ENCODE results near the gene GNB5.

Gene GNB5

DNA sequence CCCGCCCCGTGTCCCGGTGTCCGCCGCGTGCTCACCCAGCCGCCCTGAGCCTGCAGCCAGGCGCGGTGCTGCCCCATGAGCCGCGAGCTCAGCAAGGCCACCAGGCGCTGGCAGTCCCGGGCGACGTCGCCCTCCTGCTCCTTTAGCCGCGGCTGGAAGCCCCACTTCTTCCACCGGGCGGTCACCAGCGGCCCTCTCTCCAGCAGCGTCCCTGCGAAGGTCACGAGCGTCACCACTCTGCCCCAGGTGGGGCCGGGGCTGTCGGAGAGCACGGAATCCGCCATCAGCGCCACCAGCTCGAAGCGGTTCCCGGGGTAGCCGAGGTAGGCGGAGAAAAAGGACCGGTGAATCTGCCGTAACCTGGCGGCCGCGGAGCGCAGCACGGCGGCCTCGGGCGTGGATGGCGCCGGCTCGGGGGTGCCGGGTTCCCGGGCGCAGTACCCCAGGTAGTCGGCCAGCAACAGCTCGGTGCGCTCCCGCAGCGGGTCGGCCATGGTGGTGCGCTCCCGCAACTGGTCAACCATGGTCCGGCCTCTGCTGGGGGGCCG lies 78.9 kb downstream of the GNB5 start:
- H3K4me3 ChIP-seq (ENCODE audit: low read length): peak overlapping the region; percentile 51
- peak; percentile 14 for DNase-seq
- H3K4me2 ChIP-seq (ENCODE audit: low read depth, low read length): peak overlapping the region; percentile 84; the same call in 1 of the 2 replicates
- no peaks in the 10 kb centered on the region for H3F3A ChIP-seq (ENCODE audit: insufficient read depth, low read length)
- no peak overlapping the region for H3K27ac ChIP-seq (ENCODE audit: low read length)
- no peaks in the 10 kb centered on the region for H3K79me2 ChIP-seq (ENCODE audit: low read length)
- H3K9ac ChIP-seq (ENCODE audit: low read length): no peak overlapping the region
- H3K9me3 ChIP-seq (replicated peaks; ENCODE audit: insufficient read depth, low read length): no peaks in the 10 kb centered on the region
- TF ChIP-seq, protein P1, sequence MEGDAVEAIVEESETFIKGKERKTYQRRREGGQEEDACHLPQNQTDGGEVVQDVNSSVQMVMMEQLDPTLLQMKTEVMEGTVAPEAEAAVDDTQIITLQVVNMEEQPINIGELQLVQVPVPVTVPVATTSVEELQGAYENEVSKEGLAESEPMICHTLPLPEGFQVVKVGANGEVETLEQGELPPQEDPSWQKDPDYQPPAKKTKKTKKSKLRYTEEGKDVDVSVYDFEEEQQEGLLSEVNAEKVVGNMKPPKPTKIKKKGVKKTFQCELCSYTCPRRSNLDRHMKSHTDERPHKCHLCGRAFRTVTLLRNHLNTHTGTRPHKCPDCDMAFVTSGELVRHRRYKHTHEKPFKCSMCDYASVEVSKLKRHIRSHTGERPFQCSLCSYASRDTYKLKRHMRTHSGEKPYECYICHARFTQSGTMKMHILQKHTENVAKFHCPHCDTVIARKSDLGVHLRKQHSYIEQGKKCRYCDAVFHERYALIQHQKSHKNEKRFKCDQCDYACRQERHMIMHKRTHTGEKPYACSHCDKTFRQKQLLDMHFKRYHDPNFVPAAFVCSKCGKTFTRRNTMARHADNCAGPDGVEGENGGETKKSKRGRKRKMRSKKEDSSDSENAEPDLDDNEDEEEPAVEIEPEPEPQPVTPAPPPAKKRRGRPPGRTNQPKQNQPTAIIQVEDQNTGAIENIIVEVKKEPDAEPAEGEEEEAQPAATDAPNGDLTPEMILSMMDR (IDR thresholded peaks at IDR 0.05; ENCODE audit: low read length): no peak
- TF ChIP-seq EZH2 (optimal IDR thresholded peaks at IDR 0.05; ENCODE audit: low read depth, low read length) (no peak), EZH2phosphoT487 (IDR thresholded peaks at IDR 0.05; ENCODE audit: low read length) (no peak)
- H2AFZ ChIP-seq (ENCODE audit: low read length): peak overlapping the region; percentile 72; the same call in 1 of the 2 replicates
- H3K27me3 ChIP-seq (replicated peaks; ENCODE audit: insufficient read depth, low read length): no peaks in the 10 kb centered on the region
- no peaks in the 10 kb centered on the region for H3K9me2 ChIP-seq (replicated peaks; ENCODE audit: insufficient read depth, low read length)
- H3K36me3 ChIP-seq (replicated peaks; ENCODE audit: insufficient read depth, low read length): no peaks in the 10 kb centered on the region
- H3K4me1 ChIP-seq (ENCODE audit: low read length): no peaks in the 10 kb centered on the region
- H4K20me1 ChIP-seq (ENCODE audit: insufficient read depth, low read length): no peaks in the 10 kb centered on the region

DNA sequence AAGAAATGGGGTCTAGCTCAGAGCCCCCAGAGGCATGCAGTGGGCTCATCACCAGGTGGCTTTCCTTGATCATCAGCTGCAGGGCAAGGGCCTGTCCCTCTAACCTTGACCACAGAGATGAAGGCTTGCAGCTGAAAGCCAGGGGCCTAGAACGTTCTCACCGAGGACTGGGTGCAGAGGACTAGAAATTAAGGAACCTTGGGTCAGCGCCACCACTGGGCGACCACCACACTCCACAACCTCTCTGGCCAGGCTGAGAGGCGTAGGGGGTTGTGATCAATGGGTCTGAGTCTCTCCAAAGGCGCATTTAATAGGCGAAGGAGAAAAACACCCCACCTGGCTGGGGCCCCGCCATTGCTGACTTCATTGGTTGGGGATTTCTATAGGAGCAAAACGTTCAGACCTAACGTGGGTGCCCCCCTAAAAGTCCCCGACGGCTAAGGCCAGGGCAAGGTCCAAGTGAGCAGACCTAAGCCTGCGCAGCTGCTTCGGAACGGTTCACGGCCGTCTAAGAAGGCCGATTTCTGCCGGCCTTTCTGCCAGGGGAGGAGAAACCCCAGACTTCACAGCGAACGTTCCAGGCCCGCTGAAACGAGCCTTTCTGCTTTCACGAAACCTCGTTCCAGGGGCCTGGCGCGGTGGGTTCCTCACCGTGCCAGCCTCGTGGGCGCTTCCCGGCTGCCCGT lies 79.5 kb downstream of the GNB5 start:
- no peak for DNase-seq

DNA sequence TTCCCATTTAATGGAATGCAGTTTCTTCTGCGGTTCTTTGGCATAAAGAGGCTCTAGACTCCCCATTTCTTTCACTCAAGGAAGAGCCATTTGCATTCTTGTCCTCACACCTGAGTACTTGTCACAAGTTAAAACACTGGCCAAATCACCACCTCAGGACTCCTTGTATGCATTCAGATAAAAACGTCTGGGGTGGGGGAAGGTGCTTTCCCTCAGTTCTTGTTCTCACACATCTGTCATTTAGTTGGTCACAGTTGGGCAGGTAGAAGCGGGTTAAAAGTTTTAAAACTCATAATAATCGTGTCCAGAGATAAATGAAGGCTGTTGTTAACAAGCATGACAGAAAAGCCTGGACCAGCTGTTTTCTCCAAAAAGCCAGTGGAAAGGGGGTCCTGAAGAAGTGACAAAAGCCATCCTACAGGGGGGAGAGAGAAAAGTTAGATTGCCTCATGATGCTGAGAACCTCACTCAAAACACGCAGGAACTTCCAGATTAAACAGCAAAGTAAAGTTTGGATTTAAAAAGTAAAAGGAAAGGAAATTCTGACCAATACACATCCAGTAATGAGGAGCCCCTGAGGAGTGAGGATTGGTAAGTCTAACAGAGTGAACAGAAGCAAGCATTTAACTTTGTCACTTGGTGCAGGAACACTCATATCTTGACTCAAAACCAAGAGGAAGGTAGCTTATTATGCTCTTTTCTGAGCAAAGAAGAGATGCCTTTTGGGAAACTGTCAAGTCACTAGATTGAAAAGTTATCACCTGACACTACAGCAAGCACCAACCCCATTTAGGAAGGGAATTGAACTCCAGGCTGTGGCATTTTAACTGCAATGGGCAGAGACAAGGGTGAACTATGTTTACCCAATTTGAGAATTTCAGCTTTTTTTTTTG lies 81.4 kb downstream of the GNB5 start:
- Histone ChIP-seq H3F3A (ENCODE audit: insufficient read depth, low read length) (no peaks in the 10 kb centered on the region), H3K27me3 (replicated peaks; ENCODE audit: insufficient read depth, low read length) (no peaks in the 10 kb centered on the region), H2AFZ (ENCODE audit: low read length) (no peak overlapping the region), H3K9me2 (replicated peaks; ENCODE audit: insufficient read depth, low read length) (no peaks in the 10 kb centered on the region), H3K36me3 (replicated peaks; ENCODE audit: insufficient read depth, low read length) (no peaks in the 10 kb centered on the region), H3K79me2 (ENCODE audit: low read length) (no peaks in the 10 kb centered on the region), H3K4me1 (ENCODE audit: low read length) (no peaks in the 10 kb centered on the region), H3K9ac (ENCODE audit: low read length) (no peak overlapping the region), H3K27ac (ENCODE audit: low read length) (no peak overlapping the region), H3K4me2 (ENCODE audit: low read depth, low read length) (no peak overlapping the region), H3K4me3 (ENCODE audit: low read length) (no peak overlapping the region), H4K20me1 (ENCODE audit: insufficient read depth, low read length) (no peaks in the 10 kb centered on the region), H3K9me3 (replicated peaks; ENCODE audit: insufficient read depth, low read length) (no peaks in the 10 kb centered on the region)
- DNase-seq: no peak
- TF ChIP-seq EZH2phosphoT487 (IDR thresholded peaks at IDR 0.05; ENCODE audit: low read length) (no peak), EZH2 (optimal IDR thresholded peaks at IDR 0.05; ENCODE audit: low read depth, low read length) (no peak)
- TF ChIP-seq, protein P1 (IDR thresholded peaks at IDR 0.05; ENCODE audit: low read length): no peak

More for the DNA sequence above, 79.5 kb downstream of the GNB5 start:
- Histone ChIP-seq H2AFZ (ENCODE audit: low read length) (peak overlapping the region; percentile 72; the same call in 1 of the 2 replicates), H3K27me3 (replicated peaks; ENCODE audit: insufficient read depth, low read length) (no peaks in the 10 kb centered on the region), H3K36me3 (replicated peaks; ENCODE audit: insufficient read depth, low read length) (no peaks in the 10 kb centered on the region), H3K4me1 (ENCODE audit: low read length) (no peaks in the 10 kb centered on the region), H3K4me3 (ENCODE audit: low read length) (peak overlapping the region; percentile 51; the same call in 1 of the 2 replicates), H3K27ac (ENCODE audit: low read length) (no peak overlapping the region), H3K9ac (ENCODE audit: low read length) (no peak overlapping the region), H3K9me2 (replicated peaks; ENCODE audit: insufficient read depth, low read length) (no peaks in the 10 kb centered on the region), H3K79me2 (ENCODE audit: low read length) (no peaks in the 10 kb centered on the region), H3K4me2 (ENCODE audit: low read depth, low read length) (peak overlapping the region; percentile 84; the same call in 1 of the 2 replicates), H3F3A (ENCODE audit: insufficient read depth, low read length) (no peaks in the 10 kb centered on the region), H3K9me3 (replicated peaks; ENCODE audit: insufficient read depth, low read length) (no peaks in the 10 kb centered on the region), H4K20me1 (ENCODE audit: insufficient read depth, low read length) (no peaks in the 10 kb centered on the region)
- TF ChIP-seq EZH2phosphoT487 (IDR thresholded peaks at IDR 0.05; ENCODE audit: low read length) (no peak), EZH2 (optimal IDR thresholded peaks at IDR 0.05; ENCODE audit: low read depth, low read length) (no peak)
- TF ChIP-seq, protein P1 (IDR thresholded peaks at IDR 0.05; ENCODE audit: low read length): no peak
